HepG2 (cell line): ENCODE measurements around the gene GPC6. TPM values are rescaled to one million over a fixed set of nuclear protein-coding genes. Genes with fewer than 3 reads are reported as not detected.

Experiments used
- CCDC6 ChIP-seq: sonication (generic); formaldehyde crosslinking; IDR thresholded peaks from 2 replicates; pipeline ENCODE4 v1.8.1; 2022; ENCODE audit warnings: mild to moderate bottlenecking, missing genetic modification reagents, moderate library complexity
- CREM ChIP-seq, 2 experiments: sonication (generic) in 1 of 2; formaldehyde crosslinking in 1 of 2; IDR thresholded peaks; 2 replicates each; pipeline versions ENCODE4 v1.4.0 to v1.6.1; 2016 to 2020; ENCODE audit warnings: antibody characterized with exemption in 1 of 2, mild to moderate bottlenecking in 1 of 2, missing genetic modification reagents in 1 of 2
- EP300 ChIP-seq, 3 experiments: sonication (generic) in 1 of 3; formaldehyde crosslinking in 1 of 3; IDR thresholded peaks; 2 replicates each; pipeline versions ENCODE4 v1.5.1 to v1.6.1; 2011 to 2020; ENCODE audit warnings: low read depth in 2 of 3, low read length in 2 of 3, borderline replicate concordance in 1 of 3, improper control_type of control experiment in 1 of 3, mild to moderate bottlenecking in 1 of 3, missing genetic modification reagents in 1 of 3, moderate library complexity in 1 of 3
- ETV6 ChIP-seq: sonication (generic); formaldehyde crosslinking; conservative IDR thresholded peaks from 2 replicates; pipeline ENCODE4 v1.4.0; 2020; ENCODE audit warnings: missing genetic modification reagents
- FOSL1 ChIP-seq: sonication (generic); formaldehyde crosslinking; IDR thresholded peaks from 2 replicates; pipeline ENCODE4 v1.9.0; 2021; ENCODE audit warnings: missing genetic modification reagents, borderline replicate concordance
- GLI4 ChIP-seq: sonication (generic); formaldehyde crosslinking; IDR thresholded peaks from 2 replicates; pipeline ENCODE4 v1.5.1; 2020; ENCODE audit warnings: missing genetic modification reagents, mild to moderate bottlenecking, moderate library complexity, borderline replicate concordance
- HOXA5 ChIP-seq: sonication (generic); formaldehyde crosslinking; IDR thresholded peaks from 2 replicates; pipeline ENCODE4 v1.4.0; 2020; ENCODE audit warnings: missing genetic modification reagents
- MBNL3 ChIP-seq: fragments of 250-450 bp; sonication (Bioruptor Pico); conservative IDR thresholded peaks from 2 replicates; pipeline ENCODE4 v1.8.0; 2022; ENCODE audit warnings: mild to moderate bottlenecking, inconsistent platforms
- NFKB2 ChIP-seq: sonication (generic); formaldehyde crosslinking; IDR thresholded peaks from 2 replicates; pipeline ENCODE4 v1.4.0; 2020; ENCODE audit warnings: missing genetic modification reagents, borderline replicate concordance
- NRL ChIP-seq: sonication (generic); formaldehyde crosslinking; IDR thresholded peaks from 2 replicates; pipeline ENCODE4 v1.5.0; 2020; ENCODE audit warnings: missing genetic modification reagents, mild to moderate bottlenecking, moderate library complexity, borderline replicate concordance
- PRPF4 ChIP-seq: fragments of 200-400 bp; formaldehyde crosslinking; IDR thresholded peaks from 2 replicates; pipeline ENCODE4 v1.6.1; 2016; ENCODE audit warnings: low read length, low read depth; ENCODE audit not compliant: poor library complexity, severe bottlenecking
- ZFY ChIP-seq: sonication (generic); formaldehyde crosslinking; IDR thresholded peaks from 2 replicates; pipeline ENCODE4 v1.4.0; 2020; ENCODE audit warnings: missing genetic modification reagents
- ZKSCAN1 ChIP-seq: fragments of 150-350 bp; IDR thresholded peaks from 2 replicates; pipeline ENCODE4 v1.6.1; 2014; ENCODE audit warnings: low read length
- ZNF746 ChIP-seq: sonication (generic); formaldehyde crosslinking; IDR thresholded peaks from 2 replicates; pipeline ENCODE4 v1.8.0; 2022; ENCODE audit warnings: mild to moderate bottlenecking, missing genetic modification reagents
- ZNF775 ChIP-seq: sonication (generic); formaldehyde crosslinking; IDR thresholded peaks from 2 replicates; pipeline ENCODE4 v1.4.0; 2020; ENCODE audit warnings: missing genetic modification reagents, mild to moderate bottlenecking, moderate library complexity, borderline replicate concordance
- polyA plus RNA-seq, 8 experiments: library from polyadenylated mRNA; depleted of rRNA in 3 of 8; stranded (reverse) in 7 of 8; unstranded in 1 of 8; fragments of >200 nt; fragmentation: Illumina TruSeq in 4 of 8; extraction: Trizol in 4 of 8; gene quantifications; 2 replicates each; pipeline versions ENCODE4 v1.2.1 to v1.2.3, GENCODE V29; 2011 to 2016; ENCODE audit warnings: low read depth in 4 of 8, missing spikeins in 1 of 8, mixed read lengths in 1 of 8; ENCODE audit not compliant: insufficient read depth in 1 of 8
- total RNA-seq, 5 experiments: library from RNA; depleted of rRNA; stranded (reverse); fragments of >200 nt; fragmentation: Illumina TruSeq; extraction: Trizol; gene quantifications; 2 replicates each; pipeline ENCODE4 v1.2.3, GENCODE V29; 2016; ENCODE audit warnings: low read depth in 1 of 5
- TF ChIP-seq, protein P1 (sequence below): sonication (generic); formaldehyde crosslinking; IDR thresholded peaks from 2 replicates; pipeline ENCODE4 v1.4.0; 2020; ENCODE audit warnings: missing genetic modification reagents
- TF ChIP-seq, protein P2 (sequence below): sonication (generic); formaldehyde crosslinking; IDR thresholded peaks from 2 replicates; pipeline ENCODE4 v1.4.0; 2020; ENCODE audit warnings: missing genetic modification reagents
- TF ChIP-seq, protein P3 (sequence below): IDR thresholded peaks from 2 replicates; pipeline ENCODE4 v1.6.1; 2012; ENCODE audit warnings: inconsistent platforms
- TF ChIP-seq, protein P4 (sequence below): sonication (generic); formaldehyde crosslinking; IDR thresholded peaks from 2 replicates; pipeline ENCODE4 v1.5.0; 2020; ENCODE audit warnings: mild to moderate bottlenecking, missing genetic modification reagents

The GPC6 gene
- total and polyA plus RNA-seq, 2 of the 13 experiments (the other 11 are each of a cell fraction or from before 2014, with no cell fraction given), result 24.5 to 33.9 TPM

DNA sequence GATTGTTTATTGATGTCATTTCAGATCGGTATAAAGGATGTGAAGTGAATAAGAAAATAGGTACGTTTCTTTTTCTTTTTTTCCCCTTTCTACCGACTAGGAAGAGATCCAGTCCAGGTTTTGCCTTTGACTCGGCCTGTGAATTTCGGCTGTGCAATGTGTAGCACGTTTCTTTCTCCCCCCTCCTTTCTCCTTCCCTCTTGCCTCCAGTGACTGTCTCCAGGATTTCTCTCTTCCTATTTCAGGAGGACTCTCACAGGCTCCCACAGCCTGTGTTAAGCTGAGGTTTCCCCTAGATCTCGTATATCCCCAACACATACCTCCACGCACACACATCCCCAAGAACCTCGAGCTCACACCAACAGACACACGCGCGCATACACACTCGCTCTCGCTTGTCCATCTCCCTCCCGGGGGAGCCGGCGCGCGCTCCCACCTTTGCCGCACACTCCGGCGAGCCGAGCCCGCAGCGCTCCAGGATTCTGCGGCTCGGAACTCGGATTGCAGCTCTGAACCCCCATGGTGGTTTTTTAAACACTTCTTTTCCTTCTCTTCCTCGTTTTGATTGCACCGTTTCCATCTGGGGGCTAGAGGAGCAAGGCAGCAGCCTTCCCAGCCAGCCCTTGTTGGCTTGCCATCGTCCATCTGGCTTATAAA lies at the start of gene GPC6 (continued):
- TF ChIP-seq, protein P1, sequence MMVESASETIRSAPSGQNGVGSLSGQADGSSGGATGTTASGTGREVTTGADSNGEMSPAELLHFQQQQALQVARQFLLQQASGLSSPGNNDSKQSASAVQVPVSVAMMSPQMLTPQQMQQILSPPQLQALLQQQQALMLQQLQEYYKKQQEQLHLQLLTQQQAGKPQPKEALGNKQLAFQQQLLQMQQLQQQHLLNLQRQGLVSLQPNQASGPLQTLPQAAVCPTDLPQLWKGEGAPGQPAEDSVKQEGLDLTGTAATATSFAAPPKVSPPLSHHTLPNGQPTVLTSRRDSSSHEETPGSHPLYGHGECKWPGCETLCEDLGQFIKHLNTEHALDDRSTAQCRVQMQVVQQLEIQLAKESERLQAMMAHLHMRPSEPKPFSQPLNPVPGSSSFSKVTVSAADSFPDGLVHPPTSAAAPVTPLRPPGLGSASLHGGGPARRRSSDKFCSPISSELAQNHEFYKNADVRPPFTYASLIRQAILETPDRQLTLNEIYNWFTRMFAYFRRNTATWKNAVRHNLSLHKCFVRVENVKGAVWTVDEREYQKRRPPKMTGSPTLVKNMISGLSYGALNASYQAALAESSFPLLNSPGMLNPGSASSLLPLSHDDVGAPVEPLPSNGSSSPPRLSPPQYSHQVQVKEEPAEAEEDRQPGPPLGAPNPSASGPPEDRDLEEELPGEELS (CRISPR knock-in tag), result peak; percentile 57
- peak; percentile 57; the same call in 1 of the 2 replicates for TF ChIP-seq CCDC6 (CRISPR knock-in tag)
- no peak for TF ChIP-seq GLI4
- no peak for TF ChIP-seq MBNL3 (CRISPR knock-in tag)
- no peak for TF ChIP-seq CREM (IDR thresholded peaks at IDR 0.05)
- no peak for TF ChIP-seq CREM (CRISPR knock-in tag; IDR thresholded peaks at IDR 0.05)
- no peak for TF ChIP-seq PRPF4
- no peak for TF ChIP-seq EP300 (IDR thresholded peaks at IDR 0.05; ENCODE audit: low read depth in 2 of 2, low read length in 2 of 2)
- no peak for TF ChIP-seq EP300 (CRISPR knock-in tag; IDR thresholded peaks at IDR 0.05; ENCODE audit: borderline replicate concordance)
- TF ChIP-seq, protein P2, sequence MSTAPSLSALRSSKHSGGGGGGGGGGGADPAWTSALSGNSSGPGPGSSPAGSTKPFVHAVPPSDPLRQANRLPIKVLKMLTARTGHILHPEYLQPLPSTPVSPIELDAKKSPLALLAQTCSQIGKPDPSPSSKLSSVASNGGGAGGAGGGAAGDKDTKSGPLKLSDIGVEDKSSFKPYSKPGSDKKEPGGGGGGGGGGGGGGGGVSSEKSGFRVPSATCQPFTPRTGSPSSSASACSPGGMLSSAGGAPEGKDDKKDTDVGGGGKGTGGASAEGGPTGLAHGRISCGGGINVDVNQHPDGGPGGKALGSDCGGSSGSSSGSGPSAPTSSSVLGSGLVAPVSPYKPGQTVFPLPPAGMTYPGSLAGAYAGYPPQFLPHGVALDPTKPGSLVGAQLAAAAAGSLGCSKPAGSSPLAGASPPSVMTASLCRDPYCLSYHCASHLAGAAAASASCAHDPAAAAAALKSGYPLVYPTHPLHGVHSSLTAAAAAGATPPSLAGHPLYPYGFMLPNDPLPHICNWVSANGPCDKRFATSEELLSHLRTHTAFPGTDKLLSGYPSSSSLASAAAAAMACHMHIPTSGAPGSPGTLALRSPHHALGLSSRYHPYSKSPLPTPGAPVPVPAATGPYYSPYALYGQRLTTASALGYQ (CRISPR knock-in tag), result no peak
- TF ChIP-seq ZKSCAN1, result no peak
- TF ChIP-seq NRL (CRISPR knock-in tag), result no peak
- no peak for TF ChIP-seq ZNF775 (CRISPR knock-in tag)
- TF ChIP-seq NFKB2 (CRISPR knock-in tag), result no peak
- peak; percentile 64 for TF ChIP-seq HOXA5 (CRISPR knock-in tag)
- no peak for TF ChIP-seq ETV6 (CRISPR knock-in tag)
- TF ChIP-seq, protein P3, sequence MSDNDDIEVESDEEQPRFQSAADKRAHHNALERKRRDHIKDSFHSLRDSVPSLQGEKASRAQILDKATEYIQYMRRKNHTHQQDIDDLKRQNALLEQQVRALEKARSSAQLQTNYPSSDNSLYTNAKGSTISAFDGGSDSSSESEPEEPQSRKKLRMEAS, result peak; percentile 76
- TF ChIP-seq ZFY (CRISPR knock-in tag), result peak; percentile 37; the same call in 1 of the 2 replicates
- TF ChIP-seq, protein P4, sequence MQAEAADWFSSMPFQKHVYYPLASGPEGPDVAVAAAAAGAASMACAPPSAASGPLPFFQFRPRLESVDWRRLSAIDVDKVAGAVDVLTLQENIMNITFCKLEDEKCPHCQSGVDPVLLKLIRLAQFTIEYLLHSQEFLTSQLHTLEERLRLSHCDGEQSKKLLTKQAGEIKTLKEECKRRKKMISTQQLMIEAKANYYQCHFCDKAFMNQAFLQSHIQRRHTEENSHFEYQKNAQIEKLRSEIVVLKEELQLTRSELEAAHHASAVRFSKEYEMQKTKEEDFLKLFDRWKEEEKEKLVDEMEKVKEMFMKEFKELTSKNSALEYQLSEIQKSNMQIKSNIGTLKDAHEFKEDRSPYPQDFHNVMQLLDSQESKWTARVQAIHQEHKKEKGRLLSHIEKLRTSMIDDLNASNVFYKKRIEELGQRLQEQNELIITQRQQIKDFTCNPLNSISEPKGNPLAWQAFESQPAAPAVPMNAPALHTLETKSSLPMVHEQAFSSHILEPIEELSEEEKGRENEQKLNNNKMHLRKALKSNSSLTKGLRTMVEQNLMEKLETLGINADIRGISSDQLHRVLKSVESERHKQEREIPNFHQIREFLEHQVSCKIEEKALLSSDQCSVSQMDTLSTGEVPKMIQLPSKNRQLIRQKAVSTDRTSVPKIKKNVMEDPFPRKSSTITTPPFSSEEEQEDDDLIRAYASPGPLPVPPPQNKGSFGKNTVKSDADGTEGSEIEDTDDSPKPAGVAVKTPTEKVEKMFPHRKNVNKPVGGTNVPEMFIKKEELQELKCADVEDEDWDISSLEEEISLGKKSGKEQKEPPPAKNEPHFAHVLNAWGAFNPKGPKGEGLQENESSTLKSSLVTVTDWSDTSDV, result no peak
- no peak for TF ChIP-seq FOSL1 (CRISPR knock-in tag)
- no peak for TF ChIP-seq ZNF746
